Activated CD4-positive, alpha-beta T cell treated with anti-CD3 and anti-CD28 coated beads, Interleukin-2, amount 10 ng/mL, durations not matched to agents 24 days and 14 days (primary cell): ENCODE results near the gene RAET1L. TPM values are rescaled to one million over a fixed set of nuclear protein-coding genes. Genes with fewer than 3 reads are reported as not detected.
"Not testable (repeated sequence)": the region's sequence is repeated elsewhere in the genome, so short reads cannot be mapped to it uniquely, and the experiment has no call there.

Source experiments
- DNase-seq: peaks from one replicate; pipeline ENCODE4 v3.0.0; 2022
- H3K27ac Mint-ChIP-seq: one replicate; pipeline ENCODE4 v1.8.0; 2022; ENCODE audit warnings: mild to moderate bottlenecking, mixed read lengths
- H3K27me3 Mint-ChIP-seq: one replicate; pipeline ENCODE4 v1.8.0; 2022; ENCODE audit warnings: mixed read lengths
- H3K36me3 Mint-ChIP-seq: one replicate; pipeline ENCODE4 v1.8.0; 2022; ENCODE audit warnings: low read depth, mild to moderate bottlenecking, mixed read lengths
- H3K4me1 Mint-ChIP-seq: one replicate; pipeline ENCODE4 v1.8.0; 2021; ENCODE audit warnings: mixed read lengths
- H3K4me3 Mint-ChIP-seq: one replicate; pipeline ENCODE4 v1.8.0; 2022; ENCODE audit warnings: mild to moderate bottlenecking, moderate library complexity, mixed read lengths
- H3K9me3 Mint-ChIP-seq: one replicate; pipeline ENCODE4 v1.8.0; 2021; ENCODE audit warnings: mixed read lengths
- intact Hi-C: fragments of 100-400 bp; cut with micrococcal nuclease; formaldehyde crosslinking; loops from one replicate; pipeline ENCODE4 v1.15.1; 2023
- total RNA-seq: library from RNA; stranded (reverse); gene quantifications from 2 replicates; pipeline ENCODE4 v1.2.3, GENCODE V29; 2022

Gene RAET1L
- total RNA-seq, 1 donor from 2014 or later: not detected

DNA sequence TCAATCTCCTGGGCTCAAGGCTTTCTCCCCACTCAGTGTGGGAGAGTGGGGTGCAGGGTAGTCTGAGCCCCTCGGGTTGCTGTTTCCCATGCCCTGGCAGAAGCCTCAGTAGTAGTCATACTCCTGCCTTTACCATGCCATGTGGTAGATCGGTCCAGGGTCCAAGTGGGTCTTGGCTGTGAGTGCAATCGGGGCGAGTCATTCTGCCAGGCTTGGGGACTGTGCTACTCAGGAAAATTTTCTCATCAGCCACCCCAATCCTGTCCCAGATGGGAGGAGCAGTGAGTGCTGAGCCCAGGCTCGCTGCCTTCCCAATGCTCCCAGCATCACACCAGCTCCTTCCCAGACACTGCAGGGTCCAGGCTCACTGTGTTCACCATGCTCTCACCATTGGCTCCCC lies 10.7 kb upstream of the RAET1L start:
- no peak overlapping the region for H3K4me3 Mint-ChIP-seq
- H3K36me3 Mint-ChIP-seq: no peaks in the 10 kb centered on the region
- intact Hi-C loops: no loop called here
- no peaks in the 10 kb centered on the region for H3K9me3 Mint-ChIP-seq
- no peak overlapping the region for H3K27ac Mint-ChIP-seq
- H3K27me3 Mint-ChIP-seq: peaks cover 83% of the 10 kb centered on the region
- H3K4me1 Mint-ChIP-seq: peaks cover 8% of the 10 kb centered on the region
- no peak for DNase-seq

DNA sequence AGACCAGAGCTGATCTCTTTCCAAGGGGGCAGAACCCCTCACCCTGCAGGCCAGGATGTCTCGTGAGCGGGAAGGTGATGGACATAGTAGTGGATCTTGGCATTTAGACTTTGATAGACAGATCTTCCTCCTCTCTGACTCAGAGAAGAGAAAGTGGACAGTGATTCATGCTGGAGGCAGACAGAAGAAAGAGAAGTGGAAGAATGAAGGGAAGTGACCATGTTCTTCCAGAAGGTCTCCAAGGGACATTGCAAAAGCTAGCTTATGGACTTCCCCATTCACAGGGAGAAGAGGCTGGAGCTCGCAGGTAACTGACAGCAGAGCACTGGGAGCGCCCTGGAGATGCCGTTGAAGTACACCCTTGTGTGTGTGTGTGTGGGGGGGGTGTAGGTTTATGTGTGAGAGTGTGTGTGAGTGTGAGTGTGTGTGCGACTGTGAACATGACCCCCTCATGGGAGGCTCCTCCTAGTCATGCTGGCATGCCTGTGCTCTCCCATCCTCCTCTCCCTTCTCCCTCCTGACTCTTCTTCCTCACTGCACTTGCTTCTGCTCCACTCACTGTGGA lies 8.0 kb upstream of the RAET1L start:
- H3K27ac Mint-ChIP-seq: no peak overlapping the region
- DNase-seq: no peak
- no peaks in the 10 kb centered on the region for H3K36me3 Mint-ChIP-seq
- H3K4me1 Mint-ChIP-seq: peaks cover 14% of the 10 kb centered on the region
- H3K4me3 Mint-ChIP-seq: no peak overlapping the region
- peaks cover 78% of the 10 kb centered on the region for H3K27me3 Mint-ChIP-seq
- intact Hi-C loops: no loop called here
- H3K9me3 Mint-ChIP-seq: no peaks in the 10 kb centered on the region

DNA sequence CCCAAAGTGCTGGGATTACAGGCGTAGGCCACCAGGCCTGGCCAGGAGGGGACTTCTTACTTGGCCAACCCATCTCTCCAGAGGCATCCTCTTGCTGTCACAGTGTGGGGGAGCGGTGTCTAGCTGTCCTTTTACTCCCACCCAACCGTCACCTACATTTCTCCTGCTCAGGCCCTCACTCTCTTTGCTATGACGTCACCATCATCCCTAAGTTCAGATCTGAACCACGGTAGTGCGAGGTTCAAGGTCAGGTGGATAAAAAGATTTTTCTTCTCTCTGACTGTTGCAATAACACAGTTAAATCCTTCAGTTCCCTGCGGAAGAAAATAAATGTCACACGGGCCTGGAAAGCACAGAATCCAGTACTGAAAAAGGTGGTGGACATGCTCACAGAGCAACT lies 7.3 kb upstream of the RAET1L start:
- H3K27me3 Mint-ChIP-seq: peaks cover 81% of the 10 kb centered on the region

DNA sequence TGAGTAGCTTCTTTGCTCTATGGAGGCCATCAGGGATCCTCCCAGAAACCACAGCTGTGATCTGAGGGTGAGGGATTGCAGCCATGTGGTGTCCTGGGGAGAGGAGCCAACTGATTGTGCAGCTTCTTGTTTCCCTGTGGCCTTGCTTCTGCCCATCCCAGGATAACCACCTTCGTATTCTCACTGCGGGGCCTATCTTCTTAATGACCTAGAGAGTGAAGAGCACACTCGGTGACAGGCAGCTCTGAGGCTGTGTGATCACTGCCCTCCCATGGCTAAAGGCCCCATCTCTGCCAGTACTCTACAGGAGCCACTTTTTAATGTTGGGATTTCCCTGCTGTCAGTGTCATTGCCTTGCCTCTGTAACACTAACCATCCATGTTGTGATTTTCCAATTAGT lies 5.3 kb upstream of the RAET1L start:
- Mint-ChIP-seq H3K36me3 (no peaks in the 10 kb centered on the region), H3K27me3 (peaks cover 80% of the 10 kb centered on the region), H3K4me1 (peaks cover 9% of the 10 kb centered on the region), H3K27ac (no peak overlapping the region), H3K4me3 (no peak overlapping the region), H3K9me3 (no peaks in the 10 kb centered on the region)
- intact Hi-C loops: no loop called here
- no peak for DNase-seq

More for the DNA sequence above, 7.3 kb upstream of the RAET1L start:
- H3K27ac Mint-ChIP-seq: no peak overlapping the region
- no peaks in the 10 kb centered on the region for H3K36me3 Mint-ChIP-seq
- H3K4me3 Mint-ChIP-seq: no peak overlapping the region
- intact Hi-C loops: no loop called here
- DNase-seq: no peak
- H3K4me1 Mint-ChIP-seq: peaks cover 14% of the 10 kb centered on the region
- no peaks in the 10 kb centered on the region for H3K9me3 Mint-ChIP-seq

DNA sequence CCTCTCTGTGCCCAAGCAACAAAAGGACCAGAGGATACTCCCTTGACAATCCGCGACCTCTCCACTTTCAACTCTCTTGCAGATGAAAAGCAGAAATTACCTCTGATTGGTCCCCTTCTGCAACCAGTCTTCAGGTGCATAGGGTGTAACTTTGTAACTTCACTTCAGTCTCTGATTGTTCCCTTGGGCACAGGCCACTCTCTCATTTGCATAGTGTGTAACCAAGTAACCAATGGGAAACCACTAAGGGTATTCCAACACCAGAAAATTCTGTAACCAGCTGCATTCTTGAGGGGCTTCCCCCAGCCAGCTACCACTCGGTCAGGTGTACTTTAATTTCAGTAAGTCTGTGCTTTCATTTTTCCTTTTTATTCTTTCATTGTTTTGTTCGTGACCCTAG lies 4.4 kb upstream of the RAET1L start:
- H3K4me3 Mint-ChIP-seq: no peak overlapping the region
- H3K9me3 Mint-ChIP-seq: no peaks in the 10 kb centered on the region
- no peak for DNase-seq
- H3K27me3 Mint-ChIP-seq: peaks cover 78% of the 10 kb centered on the region
- no peaks in the 10 kb centered on the region for H3K36me3 Mint-ChIP-seq
- no peak overlapping the region for H3K27ac Mint-ChIP-seq
- peaks cover 14% of the 10 kb centered on the region for H3K4me1 Mint-ChIP-seq
- intact Hi-C loops: no loop called here

DNA sequence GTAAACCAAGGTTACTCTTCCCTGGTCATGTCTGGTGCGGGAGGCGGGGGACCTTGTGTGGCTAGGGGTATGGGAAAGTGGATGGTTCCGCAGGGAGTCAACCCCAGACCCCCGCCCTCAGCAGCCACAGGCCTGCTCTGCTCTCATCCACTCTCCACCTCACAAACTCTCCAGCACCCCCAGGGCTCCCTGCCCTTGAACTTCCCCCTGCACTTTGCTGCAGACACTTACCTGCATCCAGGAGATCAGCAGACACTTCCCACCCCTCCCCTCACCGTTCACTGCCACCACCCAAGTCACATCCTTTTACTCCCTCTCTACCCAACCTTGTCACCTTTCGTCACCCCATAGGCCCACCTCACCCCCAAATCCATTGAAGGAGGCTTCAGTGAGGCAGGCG lies 3.9 kb upstream of the RAET1L start:
- Mint-ChIP-seq H3K4me1 (peaks cover 14% of the 10 kb centered on the region), H3K4me3 (no peak overlapping the region), H3K9me3 (no peaks in the 10 kb centered on the region), H3K27ac (no peak overlapping the region), H3K36me3 (no peaks in the 10 kb centered on the region), H3K27me3 (peaks cover 78% of the 10 kb centered on the region)
- intact Hi-C loops: no loop called here
- no peak for DNase-seq

DNA sequence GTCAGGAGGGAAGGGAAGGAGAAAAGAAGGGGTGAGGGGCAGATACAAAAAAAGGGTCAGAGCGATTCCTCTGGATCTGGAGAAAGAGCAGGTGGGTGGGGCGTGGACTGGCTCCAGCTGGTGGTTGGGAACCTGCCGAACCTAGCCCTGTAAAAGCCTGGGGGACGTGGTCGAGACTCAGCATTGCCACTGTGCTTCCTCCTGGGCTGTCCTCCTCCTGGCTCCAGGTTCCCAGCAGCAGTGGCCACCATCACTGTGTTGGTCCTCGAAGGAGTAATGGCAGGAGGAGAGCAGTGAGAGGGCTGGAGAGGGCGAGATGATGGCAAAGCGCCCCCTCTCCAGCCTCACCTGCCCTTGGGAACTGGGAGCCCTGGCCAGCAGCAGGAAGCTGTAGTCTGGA lies 3.5 kb upstream of the RAET1L start:
- DNase-seq: no peak
- Mint-ChIP-seq H3K27me3 (peaks cover 78% of the 10 kb centered on the region), H3K9me3 (no peaks in the 10 kb centered on the region), H3K4me1 (peaks cover 14% of the 10 kb centered on the region), H3K27ac (no peak overlapping the region), H3K4me3 (no peak overlapping the region), H3K36me3 (no peaks in the 10 kb centered on the region)
- intact Hi-C loops: no loop called here

DNA sequence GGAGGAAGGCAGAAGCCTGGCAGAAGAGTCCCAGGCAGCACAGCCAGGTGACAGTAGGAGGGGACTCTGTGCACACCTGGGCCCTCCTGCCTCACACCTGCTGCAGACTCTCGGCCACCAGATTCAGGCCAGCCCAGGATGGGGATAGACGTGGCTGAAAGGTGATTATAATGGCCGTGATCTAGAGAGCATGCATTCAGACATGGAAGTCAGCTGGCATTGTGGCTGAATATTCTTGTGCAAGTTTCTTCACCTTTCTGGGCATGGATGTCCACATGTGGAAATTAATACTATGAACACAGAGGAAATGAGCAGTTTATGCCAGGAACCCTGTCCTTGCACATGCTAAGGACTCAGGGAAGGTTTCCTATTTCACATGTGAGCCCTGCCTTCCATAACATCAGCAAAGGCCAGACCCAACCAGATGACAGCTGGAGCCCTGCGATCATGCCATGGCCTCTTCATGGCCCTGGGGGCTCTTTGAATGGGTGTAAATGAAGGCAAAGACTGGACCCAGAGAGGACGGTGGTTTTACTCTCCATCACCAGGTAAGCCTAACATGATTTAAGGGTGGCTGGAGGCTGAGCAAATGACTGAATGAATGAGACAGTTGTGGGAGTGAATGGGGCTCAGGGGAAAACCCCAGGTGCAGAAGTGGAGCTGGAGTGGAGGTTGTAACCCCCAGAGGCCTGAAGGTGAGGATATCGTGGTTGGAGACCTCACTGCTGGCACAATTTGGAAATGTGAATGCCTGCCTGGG lies 2.7 kb upstream of the RAET1L start:
- Mint-ChIP-seq H3K4me3 (no peak overlapping the region), H3K27me3 (peaks cover 77% of the 10 kb centered on the region), H3K4me1 (peaks cover 14% of the 10 kb centered on the region), H3K36me3 (no peaks in the 10 kb centered on the region), H3K27ac (no peak overlapping the region), H3K9me3 (no peaks in the 10 kb centered on the region)
- intact Hi-C loops: no loop called here
- no peak for DNase-seq

DNA sequence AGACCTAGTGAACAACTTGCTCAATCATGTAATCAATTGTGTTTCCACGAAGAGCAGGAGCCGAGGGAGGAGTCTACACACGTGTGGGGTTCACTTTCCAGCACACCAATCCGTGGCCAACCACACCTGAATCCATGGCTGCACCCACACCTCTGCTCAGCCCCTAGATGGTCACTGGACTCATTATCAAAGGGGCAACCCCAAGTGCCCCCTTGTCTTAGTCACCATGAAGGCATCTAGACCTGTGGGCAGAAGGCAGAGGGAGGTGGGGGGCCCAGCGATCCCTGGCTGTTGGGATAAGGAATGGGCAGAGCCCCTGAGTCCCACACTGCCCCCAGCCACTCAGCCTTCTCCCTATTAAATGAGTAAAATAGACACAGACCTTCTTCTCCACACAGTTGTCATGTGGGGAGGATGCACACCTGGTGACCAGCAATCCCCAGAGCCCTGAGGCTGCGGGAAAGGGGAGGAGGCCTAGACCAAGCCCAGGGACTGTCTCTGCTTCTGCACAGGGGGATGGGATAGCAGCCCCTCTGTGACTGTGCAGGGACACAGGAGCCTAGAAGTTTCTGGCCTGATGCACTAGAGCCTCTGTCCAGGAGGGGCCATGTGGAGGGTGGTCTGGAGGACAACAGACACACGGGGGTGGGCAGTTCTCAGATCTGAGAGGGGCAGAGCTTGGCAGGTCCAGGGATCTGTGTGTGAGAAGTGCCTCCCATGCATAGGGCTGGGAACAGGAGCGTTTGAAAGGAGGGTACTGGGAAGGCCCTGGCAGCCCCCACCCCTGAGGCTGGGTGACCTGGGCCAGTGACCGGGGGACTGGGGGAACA lies 1.9 kb upstream of the RAET1L start:
- DNase-seq: no peak
- Mint-ChIP-seq H3K27ac (no peak overlapping the region), H3K4me3 (no peak overlapping the region), H3K9me3 (no peaks in the 10 kb centered on the region), H3K27me3 (peaks cover 72% of the 10 kb centered on the region), H3K4me1 (peaks cover 14% of the 10 kb centered on the region), H3K36me3 (no peaks in the 10 kb centered on the region)
- intact Hi-C loops: no loop called here

DNA sequence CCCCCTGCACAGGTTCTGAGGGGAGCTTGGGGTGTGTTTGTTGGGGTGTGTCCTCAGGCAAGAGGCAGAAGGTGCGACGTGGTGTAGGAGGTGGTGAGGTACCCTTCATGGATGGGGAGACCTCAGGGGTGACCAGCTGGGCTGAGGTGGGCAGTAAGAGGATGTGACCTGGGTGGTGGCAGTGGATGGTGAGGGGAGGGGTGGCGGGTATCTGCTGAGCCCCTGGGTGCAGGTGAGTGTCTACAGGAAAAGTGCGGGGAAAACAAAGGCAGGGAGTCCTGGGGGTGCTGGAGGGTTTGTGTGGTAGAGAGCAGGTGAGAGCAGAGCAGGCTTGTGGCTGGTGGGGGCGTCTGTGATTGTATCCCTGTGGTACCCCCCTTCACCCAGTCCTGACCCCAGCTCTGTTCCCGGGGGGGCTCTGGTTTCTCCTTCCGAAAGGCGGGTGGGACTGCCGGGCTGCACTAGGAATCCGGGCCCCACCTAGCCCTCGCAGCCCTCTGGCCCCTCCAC lies 631 bp downstream of the RAET1L start:
- peaks cover 65% of the 10 kb centered on the region for H3K27me3 Mint-ChIP-seq
- H3K27ac Mint-ChIP-seq: no peak overlapping the region
- H3K4me3 Mint-ChIP-seq: no peak overlapping the region
- intact Hi-C loops: no loop called here
- H3K36me3 Mint-ChIP-seq: no peaks in the 10 kb centered on the region
- peaks cover 8% of the 10 kb centered on the region for H3K4me1 Mint-ChIP-seq
- no peaks in the 10 kb centered on the region for H3K9me3 Mint-ChIP-seq
- no peak for DNase-seq

DNA sequence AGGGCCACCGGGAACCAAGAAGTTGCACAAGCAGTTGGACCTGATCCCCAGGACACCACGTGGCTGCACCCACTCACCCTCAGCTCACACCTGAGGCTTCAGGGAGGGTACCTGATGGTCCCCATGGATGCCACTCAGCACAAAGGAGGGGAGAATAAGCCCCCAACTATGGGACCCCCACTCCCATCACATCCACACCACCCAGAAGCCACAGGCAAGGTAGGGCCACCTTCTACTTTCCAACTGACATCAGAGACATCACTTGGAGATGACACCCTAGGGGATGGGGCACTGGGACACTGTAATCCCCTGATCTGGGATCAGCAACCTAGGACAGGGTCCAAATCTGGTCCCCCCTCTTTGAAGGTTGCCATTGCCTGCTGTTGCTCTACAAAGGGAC lies 1.3 kb downstream of the RAET1L start:
- H3K27me3 Mint-ChIP-seq: peaks cover 64% of the 10 kb centered on the region
- H3K27ac Mint-ChIP-seq, H3K4me1 Mint-ChIP-seq, DNase-seq, H3K9me3 Mint-ChIP-seq, H3K4me3 Mint-ChIP-seq, H3K36me3 Mint-ChIP-seq, intact Hi-C loops: not testable (repeated sequence)

DNA sequence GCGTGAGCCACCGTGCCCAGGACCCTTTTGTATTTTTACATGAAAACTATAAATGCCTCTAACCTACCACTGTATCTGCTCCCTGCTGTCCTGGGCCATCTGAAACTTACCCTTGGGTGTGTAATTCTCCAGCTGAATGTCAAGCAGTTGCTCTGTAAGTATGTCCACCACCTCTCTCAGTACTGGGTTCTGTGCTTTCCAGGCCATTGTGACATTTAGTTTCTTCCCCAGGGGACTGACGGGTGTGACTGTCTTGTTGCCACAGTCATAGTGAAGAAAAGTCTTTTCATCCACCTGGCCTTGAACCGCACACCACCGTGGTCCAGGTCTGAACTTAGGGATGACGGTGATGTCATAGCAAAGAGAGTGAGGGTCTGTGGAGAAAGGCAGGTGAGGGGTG lies 3.5 kb downstream of the RAET1L start:
- intact Hi-C loops, H3K27ac Mint-ChIP-seq, H3K36me3 Mint-ChIP-seq, H3K4me1 Mint-ChIP-seq, H3K4me3 Mint-ChIP-seq, DNase-seq, H3K9me3 Mint-ChIP-seq: not testable (repeated sequence)
- peaks cover 68% of the 10 kb centered on the region for H3K27me3 Mint-ChIP-seq

DNA sequence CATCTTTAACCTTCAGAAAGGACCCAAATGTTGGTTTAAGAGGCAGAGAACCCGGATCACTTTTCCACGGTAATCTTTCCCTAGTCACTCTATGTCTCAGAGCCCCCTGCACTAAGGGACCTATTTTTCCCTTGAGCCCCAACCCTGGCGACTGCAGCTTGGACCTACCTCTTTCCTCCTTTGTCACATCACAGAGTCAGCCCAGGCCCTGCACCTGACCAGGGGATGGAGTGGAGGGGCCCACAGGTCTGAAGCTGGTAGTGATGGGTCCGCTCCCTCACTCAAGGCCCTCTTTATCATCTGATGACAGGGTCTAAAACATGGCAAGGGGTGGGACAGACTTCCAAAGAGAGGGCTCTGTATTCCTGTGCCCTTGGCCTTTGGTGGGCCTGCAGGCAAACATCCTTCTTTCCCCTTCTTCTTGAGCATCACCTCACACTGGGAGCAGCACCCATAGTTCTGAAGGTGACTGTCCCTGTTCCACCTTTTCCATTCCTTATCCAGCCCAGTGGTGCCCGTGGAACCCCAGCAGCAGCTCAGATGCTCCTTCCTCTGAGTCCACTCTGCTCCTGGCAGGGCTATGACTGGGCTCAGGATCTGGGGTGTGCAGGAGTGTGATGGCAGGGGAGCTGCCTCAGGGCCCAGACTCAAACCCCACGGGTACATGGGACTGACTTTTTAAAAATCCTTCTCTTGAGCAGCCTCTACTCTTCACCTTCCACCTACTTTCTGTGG lies 6.3 kb downstream of the RAET1L start:
- H3K4me3 Mint-ChIP-seq: no peak overlapping the region
- H3K9me3 Mint-ChIP-seq: no peaks in the 10 kb centered on the region
- intact Hi-C loops: no loop called here
- no peak for DNase-seq
- no peak overlapping the region for H3K27ac Mint-ChIP-seq
- peaks cover 11% of the 10 kb centered on the region for H3K4me1 Mint-ChIP-seq
- H3K27me3 Mint-ChIP-seq: peaks cover 65% of the 10 kb centered on the region
- H3K36me3 Mint-ChIP-seq: no peaks in the 10 kb centered on the region

DNA sequence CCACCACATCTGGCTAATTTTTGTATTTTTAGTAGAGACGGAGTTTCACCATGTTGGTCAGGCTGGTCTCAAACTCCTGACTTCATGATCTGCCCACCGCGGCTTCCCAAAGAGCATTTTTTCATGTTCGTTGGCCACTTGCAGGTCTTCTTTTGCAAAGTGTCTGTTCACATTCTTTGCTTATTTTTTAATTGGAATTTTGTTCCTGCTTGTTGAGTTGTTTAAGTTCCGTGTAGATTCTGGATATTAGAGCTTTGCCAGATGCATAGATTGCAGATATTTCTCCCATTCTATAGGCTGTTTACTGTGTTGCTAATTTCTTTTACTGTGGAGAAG lies 8.2 kb downstream of the RAET1L start:
- H3K27ac Mint-ChIP-seq, DNase-seq, H3K4me3 Mint-ChIP-seq, H3K9me3 Mint-ChIP-seq, H3K36me3 Mint-ChIP-seq: not testable (repeated sequence)
- Mint-ChIP-seq H3K27me3 (peaks cover 73% of the 10 kb centered on the region), H3K4me1 (peaks cover 16% of the 10 kb centered on the region)
- intact Hi-C loops: loop anchor here (1.0 kb wide), 2 partner anchors 83 to 183 kb away; no protein-coding TSS in a partner anchor
